Testis (tissue), 3 donors: ENCODE results near the gene PHYKPL. TPM values are rescaled to one million over a fixed set of nuclear protein-coding genes. Genes with fewer than 3 reads are reported as not detected.

ENCODE experiments used
- DNase-seq: peaks from one replicate; pipeline ENCODE4 v3.0.0-alpha.2; 2019
- H3K27ac ChIP-seq, 2 donors: fragments of 200-600 bp; sonication (generic); one replicate each; pipeline ENCODE4 v1.5.1; 2019
- H3K27me3 ChIP-seq: fragments of 200-600 bp; sonication (generic); one replicate; pipeline ENCODE4 v1.5.1; 2019
- H3K36me3 ChIP-seq: fragments of 200-600 bp; sonication (generic); one replicate; pipeline ENCODE4 v1.5.1; 2017; ENCODE audit warnings: low read depth; ENCODE audit errors: missing control alignments
- H3K4me1 ChIP-seq: fragments of 200-600 bp; sonication (generic); one replicate; pipeline ENCODE4 v1.5.1; 2019
- H3K4me3 ChIP-seq, 2 donors: fragments of 200-600 bp; sonication (generic); one replicate each; pipeline ENCODE4 v1.5.1; 2017 to 2019
- H3K9me3 ChIP-seq: fragments of 200-600 bp; sonication (generic); one replicate; pipeline ENCODE4 v1.5.1; 2017
- POLR2A ChIP-seq: fragments of 450-650 bp; IDR thresholded peaks from one replicate; pipeline ENCODE4 v1.6.1; 2017; ENCODE audit warnings: antibody characterized with exemption, mild to moderate bottlenecking, moderate library complexity
- WGBS, 2 donors: methylation state at CpG; one replicate each; pipeline ENCODE4 v1.1.5; 2018; 5-methylcytosine and 5-hydroxymethylcytosine counted together
- intact Hi-C: fragments of 100-400 bp; cut with DNase I; formaldehyde crosslinking; loops from one replicate; pipeline ENCODE4 v1.15.1; 2023; ENCODE audit warnings: low total_unique reads
- polyA plus RNA-seq: library from polyadenylated mRNA; stranded (reverse); fragments of 350-450 nt; fragmentation: Illumina TruSeq; extraction: RNeasy Lipid Tissue Mini Kit (QIAGEN cat#74804); gene quantifications from one replicate; pipeline ENCODE4 v1.2.3, GENCODE V29; 2014; ENCODE audit warnings: low read depth, low replicate concordance; ENCODE audit not compliant: insufficient read depth
- total RNA-seq, 2 donors: library from RNA; depleted of rRNA; stranded (reverse); fragments of >200 nt; gene quantifications; one replicate each; pipeline ENCODE4 v1.2.3, GENCODE V29; 2016
- TF ChIP-seq, protein P1 (sequence below), 3 experiments: fragments of 450-650 bp in 2 of 3; fragments of 200-600 bp in 1 of 3; sonication (generic) in 1 of 3; IDR thresholded peaks; one replicate each; pipeline ENCODE4 v1.5.1; 2016 to 2019; ENCODE audit warnings: antibody characterized with exemption in 3 of 3, mild to moderate bottlenecking in 2 of 3, moderate library complexity in 1 of 3

The PHYKPL gene
- total and polyA plus RNA-seq, 3 donors from 2014 or later, result 81.7 to 122 (median 121) TPM

DNA sequence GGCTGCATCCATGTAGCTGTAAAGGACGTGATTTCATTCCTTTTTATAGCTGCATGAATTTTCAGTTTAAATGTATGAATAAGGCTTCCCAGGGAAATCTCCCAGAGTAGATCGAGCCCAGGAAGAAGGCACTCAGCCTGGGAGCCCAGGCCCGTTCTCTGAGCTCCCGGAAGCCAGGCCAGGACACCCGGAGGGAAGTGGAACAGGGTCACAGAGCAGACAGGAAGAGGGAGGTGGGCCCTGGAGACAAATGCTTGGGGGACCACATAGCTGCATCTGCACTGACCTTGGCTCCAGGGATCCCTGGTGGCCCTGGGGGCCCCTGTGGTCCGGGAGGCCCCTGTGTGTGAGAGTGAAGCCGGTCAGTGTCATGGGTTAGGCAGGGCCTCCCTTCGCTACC lies 19.7 kb upstream of the PHYKPL start:
- Histone ChIP-seq H3K27ac (no peak overlapping the region), H3K9me3 (no peaks in the 10 kb centered on the region), H3K36me3 (no peaks in the 10 kb centered on the region), H3K27me3 (no peaks in the 10 kb centered on the region), H3K4me3 (no peak overlapping the region), H3K4me1 (no peaks in the 10 kb centered on the region)
- 79 to 86% methylated on average over 7 to 8 of the region's 8 CpGs for WGBS, 2 donors
- no peak for TF ChIP-seq POLR2A
- TF ChIP-seq, protein P1, sequence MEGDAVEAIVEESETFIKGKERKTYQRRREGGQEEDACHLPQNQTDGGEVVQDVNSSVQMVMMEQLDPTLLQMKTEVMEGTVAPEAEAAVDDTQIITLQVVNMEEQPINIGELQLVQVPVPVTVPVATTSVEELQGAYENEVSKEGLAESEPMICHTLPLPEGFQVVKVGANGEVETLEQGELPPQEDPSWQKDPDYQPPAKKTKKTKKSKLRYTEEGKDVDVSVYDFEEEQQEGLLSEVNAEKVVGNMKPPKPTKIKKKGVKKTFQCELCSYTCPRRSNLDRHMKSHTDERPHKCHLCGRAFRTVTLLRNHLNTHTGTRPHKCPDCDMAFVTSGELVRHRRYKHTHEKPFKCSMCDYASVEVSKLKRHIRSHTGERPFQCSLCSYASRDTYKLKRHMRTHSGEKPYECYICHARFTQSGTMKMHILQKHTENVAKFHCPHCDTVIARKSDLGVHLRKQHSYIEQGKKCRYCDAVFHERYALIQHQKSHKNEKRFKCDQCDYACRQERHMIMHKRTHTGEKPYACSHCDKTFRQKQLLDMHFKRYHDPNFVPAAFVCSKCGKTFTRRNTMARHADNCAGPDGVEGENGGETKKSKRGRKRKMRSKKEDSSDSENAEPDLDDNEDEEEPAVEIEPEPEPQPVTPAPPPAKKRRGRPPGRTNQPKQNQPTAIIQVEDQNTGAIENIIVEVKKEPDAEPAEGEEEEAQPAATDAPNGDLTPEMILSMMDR (IDR thresholded peaks at IDR 0.05), result no peak
- intact Hi-C loops, result no loop called here
- DNase-seq, result no peak

DNA sequence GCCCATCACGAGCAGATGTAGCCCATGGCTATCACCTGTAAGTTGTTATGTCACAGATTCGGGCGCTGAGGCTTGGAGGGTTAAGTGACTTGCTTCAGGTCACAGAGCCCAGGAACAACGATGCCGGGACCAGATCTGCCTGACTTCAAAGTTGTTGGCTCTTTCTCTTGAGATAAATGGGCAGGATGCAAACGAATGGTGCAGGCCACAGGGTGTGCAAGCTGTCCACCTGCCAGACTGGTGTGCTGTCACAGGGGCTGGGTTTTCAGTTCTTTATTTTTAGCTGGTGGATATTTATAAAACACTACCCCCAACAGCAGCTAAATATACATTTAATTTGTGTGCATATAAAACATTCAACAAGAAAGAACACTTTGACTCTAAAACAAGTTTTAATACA lies 17.7 kb upstream of the PHYKPL start:
- Histone ChIP-seq H3K4me3 (no peak overlapping the region), H3K27ac (no peak overlapping the region), H3K9me3 (no peaks in the 10 kb centered on the region), H3K27me3 (no peaks in the 10 kb centered on the region), H3K36me3 (no peaks in the 10 kb centered on the region), H3K4me1 (no peaks in the 10 kb centered on the region)
- 79 to 81% methylated on average over 6 of the region's 6 CpGs for WGBS, 2 donors
- no peak for DNase-seq
- intact Hi-C loops, result no loop called here
- TF ChIP-seq POLR2A, result no peak
- TF ChIP-seq, protein P1 (IDR thresholded peaks at IDR 0.05), result no peak

- no peak overlapping the region for H3K27ac ChIP-seq
- H3K27me3 ChIP-seq, result no peaks in the 10 kb centered on the region
- no peaks in the 10 kb centered on the region for H3K9me3 ChIP-seq
- 80 to 84% methylated on average over 7 to 12 of the region's 13 CpGs for WGBS, 2 donors
- H3K4me3 ChIP-seq, result no peak overlapping the region
- no peaks in the 10 kb centered on the region for H3K36me3 ChIP-seq
- intact Hi-C loops, result no loop called here
- TF ChIP-seq POLR2A, result no peak
- TF ChIP-seq, protein P1 (IDR thresholded peaks at IDR 0.05), result no peak
- no peaks in the 10 kb centered on the region for H3K4me1 ChIP-seq
- DNase-seq, result no peak
Measured at GRCh38 chr5:178249191-178249989, 16.8 kb upstream of the PHYKPL start.

- H3K9me3 ChIP-seq, result no peaks in the 10 kb centered on the region
- no peak overlapping the region for H3K27ac ChIP-seq
- H3K36me3 ChIP-seq, result no peaks in the 10 kb centered on the region
- no peak overlapping the region for H3K4me3 ChIP-seq
- DNase-seq, result no peak
- 95 to 100% methylated on average over 2 to 17 of the region's 18 CpGs for WGBS, 2 donors
- no peaks in the 10 kb centered on the region for H3K27me3 ChIP-seq
- intact Hi-C loops, result no loop called here
- H3K4me1 ChIP-seq, result no peaks in the 10 kb centered on the region
- TF ChIP-seq POLR2A, result no peak
- TF ChIP-seq, protein P1 (IDR thresholded peaks at IDR 0.05), result no peak
Measured at GRCh38 chr5:178248750-178249149, 16.1 kb upstream of the PHYKPL start.
